ENCODE measurements around the gene SNX30.

DNA sequence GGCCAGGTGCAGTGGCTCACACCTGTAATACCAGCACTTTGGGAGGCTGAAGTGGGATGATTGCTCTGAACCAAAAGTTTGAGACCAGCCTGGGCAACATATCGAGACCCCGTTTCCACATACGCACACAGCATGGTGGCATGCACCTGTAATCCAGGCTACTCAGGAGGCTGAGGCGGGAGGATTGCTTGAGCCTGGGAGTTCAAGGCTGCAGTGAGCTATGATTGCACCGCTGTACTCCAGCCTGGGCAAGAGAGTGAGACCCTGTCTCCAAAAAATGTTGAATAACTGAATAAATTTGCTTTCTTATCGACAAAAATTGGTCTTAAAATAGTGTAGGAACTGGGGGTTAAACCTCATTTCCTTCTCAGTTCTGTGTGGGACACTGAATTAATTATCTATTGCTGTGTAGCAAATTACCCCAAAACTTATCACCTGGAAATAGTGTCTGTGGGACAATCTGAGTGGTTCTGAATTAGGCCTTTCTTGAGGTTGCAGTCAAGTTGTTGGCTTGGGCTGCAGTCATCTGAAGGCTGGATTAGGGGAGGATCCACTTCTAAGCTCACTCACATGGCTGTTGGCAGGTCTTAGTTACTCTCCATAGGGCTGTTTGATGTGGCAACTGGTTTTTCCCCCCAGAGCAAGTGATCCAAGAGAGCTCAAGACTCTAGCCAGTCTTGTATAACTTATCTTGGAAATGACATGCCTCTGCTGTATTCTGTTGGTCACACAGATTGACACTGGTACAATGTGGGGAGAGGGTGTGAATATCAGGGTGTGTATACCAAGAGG lies 2.0 kb downstream of the SNX30 start:
- TF ChIP-seq, protein P1, sequence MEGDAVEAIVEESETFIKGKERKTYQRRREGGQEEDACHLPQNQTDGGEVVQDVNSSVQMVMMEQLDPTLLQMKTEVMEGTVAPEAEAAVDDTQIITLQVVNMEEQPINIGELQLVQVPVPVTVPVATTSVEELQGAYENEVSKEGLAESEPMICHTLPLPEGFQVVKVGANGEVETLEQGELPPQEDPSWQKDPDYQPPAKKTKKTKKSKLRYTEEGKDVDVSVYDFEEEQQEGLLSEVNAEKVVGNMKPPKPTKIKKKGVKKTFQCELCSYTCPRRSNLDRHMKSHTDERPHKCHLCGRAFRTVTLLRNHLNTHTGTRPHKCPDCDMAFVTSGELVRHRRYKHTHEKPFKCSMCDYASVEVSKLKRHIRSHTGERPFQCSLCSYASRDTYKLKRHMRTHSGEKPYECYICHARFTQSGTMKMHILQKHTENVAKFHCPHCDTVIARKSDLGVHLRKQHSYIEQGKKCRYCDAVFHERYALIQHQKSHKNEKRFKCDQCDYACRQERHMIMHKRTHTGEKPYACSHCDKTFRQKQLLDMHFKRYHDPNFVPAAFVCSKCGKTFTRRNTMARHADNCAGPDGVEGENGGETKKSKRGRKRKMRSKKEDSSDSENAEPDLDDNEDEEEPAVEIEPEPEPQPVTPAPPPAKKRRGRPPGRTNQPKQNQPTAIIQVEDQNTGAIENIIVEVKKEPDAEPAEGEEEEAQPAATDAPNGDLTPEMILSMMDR (IDR thresholded peaks at IDR 0.05; ENCODE audit: borderline replicate concordance, extremely low read depth, low read length, poor library complexity, severe bottlenecking), result no peak
- no peak for TF ChIP-seq EZH2 (IDR thresholded peaks at IDR 0.05; ENCODE audit: borderline replicate concordance, low read depth, low read length, severe bottlenecking)
